A549 treated with Mapracorat at 1 μM for 4 hours (cell line): ENCODE measurements around the gene C18orf32. TPM values are rescaled to one million over a fixed set of nuclear protein-coding genes. Genes with fewer than 3 reads are reported as not detected.

Experiments used
- total RNA-seq: library from RNA; stranded (reverse); fragments of 200-300 nt; extraction: Qiagen RNA extraction; gene quantifications from 5 replicates; pipeline ENCODE4 v1.2.3, GENCODE V29; 2022

Gene C18orf32
- total RNA-seq = 18.1 to 25.6 TPM (median 22.0 TPM) in 5 replicates

GRCh38 chr18:49486953-49487710 lies at the start of gene C18orf32:
Gene C18orf32 (minus strand): TSS chr18:49487234. CDS start chr18:49483748, 3,486 bp downstream.

GRCh38 chr18:49491857-49492693 lies 5.0 kb upstream of the C18orf32 start, which contains the start of gene RPL17:
Gene RPL17 (minus strand): TSS chr18:49492465.

Other genes with a start within 250 kb of the C18orf32 start
- gene DYM, start 26.6 kb downstream of the C18orf32 start, total RNA-seq = 7.4 to 15.2 TPM (median 11.7 TPM) in 5 replicates
- 1,402 to 2,156 TPM (median 1,479 TPM) in 5 replicates for gene RPL17, start 5.2 kb upstream of the C18orf32 start, total RNA-seq
- 0.16 to 0.41 TPM (median 0.21 TPM) in 5 replicates for gene LIPG, start 74.8 kb upstream of the C18orf32 start, total RNA-seq